Gastroesophageal sphincter (tissue), 3 donors: ENCODE data around the gene PDE4B.

Experiments
- EP300 ChIP-seq: sonication (generic); formaldehyde crosslinking; IDR thresholded peaks from one replicate; pipeline ENCODE4 v1.6.1; 2017; ENCODE audit warnings: antibody characterized with exemption, mild to moderate bottlenecking
- POLR2A ChIP-seq, 2 donors: fragments of 450-650 bp; IDR thresholded peaks; one replicate each; pipeline ENCODE4 v1.6.1; 2017; ENCODE audit warnings: antibody characterized with exemption in 2 of 2, mild to moderate bottlenecking in 2 of 2, moderate library complexity in 1 of 2
- POLR2AphosphoS5 ChIP-seq: sonication (generic); formaldehyde crosslinking; IDR thresholded peaks from one replicate; pipeline ENCODE4 v1.6.1; 2017; ENCODE audit warnings: antibody characterized with exemption
- TF ChIP-seq, protein P1 (sequence below), 4 experiments: fragments of 200-600 bp in 2 of 4; fragments of 450-650 bp in 2 of 4; sonication (generic) in 1 of 4; IDR thresholded peaks; one replicate each; pipeline ENCODE4 v1.5.1; 2017 to 2019; ENCODE audit warnings: antibody characterized with exemption in 4 of 4, mild to moderate bottlenecking in 2 of 4, moderate library complexity in 2 of 4

DNA sequence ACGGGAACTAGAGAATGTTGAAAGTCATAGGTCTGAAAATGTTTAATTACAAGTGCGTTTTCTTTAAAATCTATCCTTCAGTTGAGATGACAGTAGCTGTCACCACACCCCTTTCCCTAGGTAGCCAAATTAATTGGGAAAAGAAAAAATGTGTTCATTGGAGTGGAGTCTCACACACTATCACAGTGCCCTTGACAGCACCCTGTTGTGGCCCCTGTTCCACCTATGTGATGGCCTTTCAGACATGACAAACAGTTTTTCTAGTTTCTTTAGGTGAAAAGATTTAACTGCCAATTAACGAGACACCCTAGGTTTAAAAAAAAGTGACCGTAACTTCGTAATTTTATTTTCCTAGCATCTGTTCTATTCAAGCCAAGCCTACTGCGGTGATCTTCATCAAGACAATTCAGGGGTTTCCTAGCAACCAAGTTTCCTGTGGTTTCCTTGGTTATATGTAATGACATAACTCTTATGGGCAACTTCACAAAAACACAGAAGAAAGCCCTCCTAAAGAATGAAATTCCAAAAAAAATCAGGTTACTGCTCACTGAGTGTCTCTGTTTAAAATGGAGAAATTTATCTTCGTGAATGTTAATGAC lies 298.3 kb downstream of the PDE4B start:
- TF ChIP-seq EP300 = no peak
- TF ChIP-seq, protein P1, sequence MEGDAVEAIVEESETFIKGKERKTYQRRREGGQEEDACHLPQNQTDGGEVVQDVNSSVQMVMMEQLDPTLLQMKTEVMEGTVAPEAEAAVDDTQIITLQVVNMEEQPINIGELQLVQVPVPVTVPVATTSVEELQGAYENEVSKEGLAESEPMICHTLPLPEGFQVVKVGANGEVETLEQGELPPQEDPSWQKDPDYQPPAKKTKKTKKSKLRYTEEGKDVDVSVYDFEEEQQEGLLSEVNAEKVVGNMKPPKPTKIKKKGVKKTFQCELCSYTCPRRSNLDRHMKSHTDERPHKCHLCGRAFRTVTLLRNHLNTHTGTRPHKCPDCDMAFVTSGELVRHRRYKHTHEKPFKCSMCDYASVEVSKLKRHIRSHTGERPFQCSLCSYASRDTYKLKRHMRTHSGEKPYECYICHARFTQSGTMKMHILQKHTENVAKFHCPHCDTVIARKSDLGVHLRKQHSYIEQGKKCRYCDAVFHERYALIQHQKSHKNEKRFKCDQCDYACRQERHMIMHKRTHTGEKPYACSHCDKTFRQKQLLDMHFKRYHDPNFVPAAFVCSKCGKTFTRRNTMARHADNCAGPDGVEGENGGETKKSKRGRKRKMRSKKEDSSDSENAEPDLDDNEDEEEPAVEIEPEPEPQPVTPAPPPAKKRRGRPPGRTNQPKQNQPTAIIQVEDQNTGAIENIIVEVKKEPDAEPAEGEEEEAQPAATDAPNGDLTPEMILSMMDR (IDR thresholded peaks at IDR 0.05) = no peak
- TF ChIP-seq POLR2A (IDR thresholded peaks at IDR 0.05) = no peak
- TF ChIP-seq POLR2AphosphoS5 = no peak
